Fibroblast of pulmonary artery (primary cell): ENCODE data around the gene HPCAL1.

Source experiments
- DNase-seq: peaks from one replicate; pipeline ENCODE4 v3.0.0-alpha.2; 2010; ENCODE audit warnings: low read depth
- H3K4me3 ChIP-seq: replicated peaks from 2 replicates; pipeline ENCODE4 v1.5.1; 2011; ENCODE audit warnings: low read depth, mild to moderate bottlenecking, control low read depth, low read length, moderate library complexity
- TF ChIP-seq, protein P1 (sequence below): IDR thresholded peaks from 2 replicates; pipeline ENCODE4 v1.5.1; 2011; ENCODE audit warnings: mild to moderate bottlenecking, control low read depth, low read length, inconsistent platforms; ENCODE audit errors: missing control alignments

Gene HPCAL1

DNA sequence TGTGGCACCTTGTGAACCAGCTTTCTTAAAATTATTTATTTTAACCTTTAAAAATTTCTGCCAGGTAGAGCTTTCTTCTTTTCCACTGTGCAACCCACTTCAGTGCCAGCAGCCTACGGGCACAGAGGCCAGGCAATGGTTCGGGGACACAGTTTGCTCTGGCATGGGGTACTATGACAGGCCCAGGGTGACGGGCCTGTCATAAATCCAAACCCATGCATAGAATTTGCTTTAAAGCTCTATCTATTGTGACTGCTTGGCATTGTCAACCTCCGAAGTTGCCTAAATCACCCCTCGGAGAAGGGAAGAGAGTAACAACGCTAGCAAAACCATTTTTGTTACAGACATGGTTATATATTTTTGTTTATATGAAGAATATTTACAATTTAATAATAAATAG lies 143.9 kb downstream of the HPCAL1 start:
- TF ChIP-seq, protein P1, sequence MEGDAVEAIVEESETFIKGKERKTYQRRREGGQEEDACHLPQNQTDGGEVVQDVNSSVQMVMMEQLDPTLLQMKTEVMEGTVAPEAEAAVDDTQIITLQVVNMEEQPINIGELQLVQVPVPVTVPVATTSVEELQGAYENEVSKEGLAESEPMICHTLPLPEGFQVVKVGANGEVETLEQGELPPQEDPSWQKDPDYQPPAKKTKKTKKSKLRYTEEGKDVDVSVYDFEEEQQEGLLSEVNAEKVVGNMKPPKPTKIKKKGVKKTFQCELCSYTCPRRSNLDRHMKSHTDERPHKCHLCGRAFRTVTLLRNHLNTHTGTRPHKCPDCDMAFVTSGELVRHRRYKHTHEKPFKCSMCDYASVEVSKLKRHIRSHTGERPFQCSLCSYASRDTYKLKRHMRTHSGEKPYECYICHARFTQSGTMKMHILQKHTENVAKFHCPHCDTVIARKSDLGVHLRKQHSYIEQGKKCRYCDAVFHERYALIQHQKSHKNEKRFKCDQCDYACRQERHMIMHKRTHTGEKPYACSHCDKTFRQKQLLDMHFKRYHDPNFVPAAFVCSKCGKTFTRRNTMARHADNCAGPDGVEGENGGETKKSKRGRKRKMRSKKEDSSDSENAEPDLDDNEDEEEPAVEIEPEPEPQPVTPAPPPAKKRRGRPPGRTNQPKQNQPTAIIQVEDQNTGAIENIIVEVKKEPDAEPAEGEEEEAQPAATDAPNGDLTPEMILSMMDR: no peak

DNA sequence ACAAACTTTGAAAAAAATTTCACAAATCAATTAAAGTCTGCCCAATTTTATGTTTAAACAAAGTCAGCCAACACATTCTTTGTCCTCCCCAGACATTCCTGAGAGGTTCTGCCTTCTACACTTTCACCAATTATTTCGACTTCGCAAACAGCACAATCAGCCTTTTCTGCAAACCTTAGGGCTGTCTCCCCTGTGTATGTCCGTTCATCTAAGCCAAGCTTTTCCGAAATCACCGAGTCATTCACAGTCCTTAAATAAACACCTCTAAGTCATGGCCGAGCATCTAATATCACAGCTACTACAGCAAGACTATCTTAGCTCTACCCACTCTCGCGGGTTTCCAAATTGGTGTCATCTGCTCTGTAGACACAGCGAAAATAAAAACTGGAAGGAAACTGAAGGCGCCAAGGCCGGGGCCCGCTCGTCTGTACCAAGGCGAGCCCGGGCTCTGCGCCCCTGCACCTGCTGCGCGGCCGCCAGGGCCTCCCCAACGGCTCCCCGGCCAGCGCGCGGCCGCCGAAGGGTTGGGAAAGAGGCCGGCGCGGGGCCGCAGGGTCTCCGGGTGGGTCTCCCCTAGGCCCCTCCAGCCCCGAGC lies 144.7 kb downstream of the HPCAL1 start:
- peak; percentile 34 for DNase-seq
- H3K4me3 ChIP-seq: peak overlapping the region; percentile 59
- TF ChIP-seq, protein P1: no peak

More for the DNA sequence above, 143.9 kb downstream of the HPCAL1 start:
- peak overlapping the region; percentile 59 for H3K4me3 ChIP-seq
- no peak for DNase-seq

DNA sequence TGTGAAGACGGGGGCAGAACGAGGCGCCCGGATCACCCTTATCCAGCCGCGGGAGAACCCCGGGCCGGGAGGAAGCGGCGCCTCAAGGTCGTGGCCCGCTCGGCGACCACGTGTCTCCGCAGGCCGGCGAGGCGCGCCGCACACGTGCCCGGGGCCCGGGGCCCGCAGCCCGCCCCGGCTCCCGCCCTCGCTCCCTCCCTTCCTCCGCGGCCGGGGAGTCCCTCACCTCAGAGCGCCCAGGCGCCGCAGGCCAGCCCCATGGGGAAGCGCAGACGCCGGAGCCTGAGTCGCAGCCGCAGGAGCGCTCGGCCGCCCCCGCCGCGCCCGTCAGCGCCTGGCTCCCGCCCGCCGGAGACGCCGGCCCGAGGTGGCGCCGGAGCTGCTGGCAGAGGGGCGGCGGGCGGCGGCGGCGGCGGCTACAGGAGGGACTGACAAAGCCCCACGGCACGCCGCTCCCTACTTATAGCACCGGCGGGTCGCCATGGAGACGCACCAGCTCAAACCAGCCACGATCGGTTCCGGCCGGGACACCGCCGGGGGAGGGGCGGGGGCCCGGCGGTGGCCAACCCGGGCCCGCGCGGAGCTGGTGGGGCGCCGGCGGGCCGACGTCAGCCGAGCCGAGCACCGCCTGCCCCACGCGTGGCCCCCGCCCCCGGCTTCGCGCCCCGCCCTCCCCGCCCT lies 145.3 kb downstream of the HPCAL1 start, which contains the start of gene ODC1:
TSS of gene ODC1 (minus strand) at position 433 of the 681 bp plus-strand sequence. CDS start 3,295 bp downstream, outside the sequence.
- peak; percentile 40 for DNase-seq
- peak within 1 kb of the TSS; percentile 65 for H3K4me3 ChIP-seq
- TF ChIP-seq, protein P1: no peak

DNA sequence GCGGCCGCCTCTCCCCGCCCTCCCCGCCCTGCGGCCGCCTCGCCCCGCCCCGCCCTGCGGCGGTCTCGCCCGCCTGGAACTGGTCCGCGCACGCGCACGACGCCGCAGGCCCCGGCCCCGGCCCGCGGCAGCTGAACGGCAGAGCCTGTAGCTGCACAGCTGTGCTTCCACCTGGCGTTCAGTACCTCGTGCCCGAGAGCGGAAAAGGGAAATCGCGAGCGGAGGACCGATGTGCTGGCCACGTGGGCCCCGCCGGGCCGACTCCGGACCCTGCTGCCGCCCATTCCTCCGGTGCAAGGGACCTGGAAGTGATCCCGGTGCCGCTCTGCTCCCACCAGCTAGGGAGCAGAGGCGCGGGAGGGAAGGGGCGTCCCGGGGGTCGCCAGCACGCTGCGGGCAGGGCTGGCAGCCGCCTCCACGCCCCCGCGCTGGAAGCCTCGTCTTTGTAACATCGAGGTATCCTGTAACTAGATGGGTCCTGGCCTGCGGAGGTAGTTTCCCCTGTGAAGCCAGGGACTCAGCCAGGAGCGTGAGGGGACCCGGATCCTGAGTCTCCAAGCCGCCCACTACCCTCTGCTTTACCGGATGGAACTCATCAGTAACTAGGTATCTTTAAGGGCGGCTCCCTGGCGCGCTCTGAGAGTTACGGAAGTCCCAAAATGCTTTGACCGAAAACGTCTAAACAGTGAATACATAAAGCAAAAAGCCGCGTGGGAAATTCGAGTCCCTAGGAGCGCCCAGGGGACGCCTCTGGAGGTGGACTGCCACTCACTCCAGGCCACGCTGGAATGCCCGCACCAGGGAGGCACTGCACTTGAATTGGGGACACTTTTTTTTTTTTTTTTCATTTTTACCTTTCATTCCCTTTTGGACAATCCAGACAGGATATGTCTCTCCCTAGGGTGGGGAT lies 146.1 kb downstream of the HPCAL1 start:
- H3K4me3 ChIP-seq: peak overlapping the region; percentile 65
- TF ChIP-seq, protein P1: no peak
- DNase-seq: peak; percentile 91

DNA sequence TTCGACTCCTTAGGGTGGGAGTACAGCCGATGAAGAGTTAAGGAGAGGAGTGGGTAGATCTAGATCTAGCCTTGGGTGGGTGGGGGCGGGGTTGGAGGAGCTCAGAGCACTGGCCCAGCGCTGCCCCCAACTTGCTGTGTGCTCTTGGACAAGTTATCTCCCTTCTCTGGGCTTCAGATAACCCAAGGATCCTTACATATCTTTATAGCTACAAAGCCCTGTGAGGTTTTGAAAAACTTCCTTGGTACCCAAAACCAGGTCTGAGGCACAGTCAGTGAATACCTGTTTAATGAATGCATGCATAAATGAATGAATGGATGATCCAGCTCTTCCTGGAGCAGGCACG lies 146.8 kb downstream of the HPCAL1 start:
- no peak for DNase-seq
- TF ChIP-seq, protein P1: no peak
- H3K4me3 ChIP-seq: peak overlapping the region; percentile 65

DNA sequence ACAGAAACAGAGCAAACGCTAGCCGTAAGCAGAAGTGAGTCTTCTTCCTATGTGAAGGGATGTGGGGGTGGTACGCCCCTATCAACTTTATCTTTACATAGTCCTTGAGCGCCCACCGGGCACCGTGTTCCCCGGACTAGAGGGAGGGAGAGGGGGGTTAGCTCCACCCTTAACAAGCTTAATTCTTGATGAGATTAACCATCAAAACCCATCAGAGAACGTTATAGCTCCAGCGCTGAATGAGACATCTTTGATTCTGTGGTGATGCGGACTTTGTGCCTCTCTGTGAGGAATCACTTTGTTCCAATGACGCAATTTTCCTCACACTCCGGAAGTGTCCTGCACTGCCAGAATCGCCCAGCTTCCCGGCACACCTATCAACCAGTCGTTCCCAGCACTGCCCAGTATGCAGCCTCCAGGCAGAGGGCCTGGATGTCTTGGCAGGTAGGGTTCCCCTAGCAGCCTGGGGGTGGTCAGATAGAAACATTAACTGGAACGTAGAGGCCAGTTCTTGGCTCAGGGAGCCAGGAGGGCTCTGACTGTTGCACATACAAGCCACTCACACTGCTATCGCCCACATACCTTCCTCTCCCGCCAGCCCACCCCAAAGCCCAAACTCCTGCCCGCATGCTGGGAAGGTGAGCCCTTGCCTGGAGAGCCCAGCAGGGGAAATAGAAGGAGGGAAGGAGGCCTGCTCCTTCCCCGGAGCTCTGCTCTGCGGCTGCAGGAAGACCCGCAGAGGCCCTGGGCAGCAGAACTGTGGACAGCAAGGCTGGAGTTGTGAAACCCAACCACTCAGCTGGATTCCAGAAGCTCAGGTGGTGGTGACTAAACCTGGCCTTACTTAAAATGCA lies 147.4 kb downstream of the HPCAL1 start:
- DNase-seq: peak; percentile 33
- TF ChIP-seq, protein P1: no peak

More for the DNA sequence above, 147.4 kb downstream of the HPCAL1 start:
- peak overlapping the region; percentile 65 for H3K4me3 ChIP-seq
